GM12878 (cell line): ENCODE data around the gene LYPD5. TPM values are rescaled to one million over a fixed set of nuclear protein-coding genes. Genes with fewer than 3 reads are reported as not detected.

Source experiments
- CHD4 ChIP-seq: fragments of 200-600 bp; sonication (generic); IDR thresholded peaks from 2 replicates; pipeline ENCODE4 v1.6.1; 2016; ENCODE audit warnings: mild to moderate bottlenecking
- GATAD2B ChIP-seq: fragments of 450-650 bp; conservative IDR thresholded peaks from 2 replicates; pipeline ENCODE4 v1.6.1; 2017; ENCODE audit warnings: low read depth, mild to moderate bottlenecking, moderate library complexity
- HDAC2 ChIP-seq: fragments of 200-600 bp; sonication (generic); IDR thresholded peaks from 2 replicates; pipeline ENCODE4 v1.6.1; 2017
- IKZF2 ChIP-seq, 2 experiments: fragments of 450-650 bp; IDR thresholded peaks; 2 replicates each; pipeline ENCODE4 v1.6.1; 2017; ENCODE audit warnings: mild to moderate bottlenecking in 2 of 2, moderate library complexity in 2 of 2
- MEF2B ChIP-seq: fragments of 450-650 bp; IDR thresholded peaks from 2 replicates; pipeline ENCODE4 v1.6.1; 2018; ENCODE audit warnings: mild to moderate bottlenecking, moderate library complexity; ENCODE audit not compliant: partially characterized antibody, poor library complexity, severe bottlenecking
- MLLT1 ChIP-seq: fragments of 450-650 bp; IDR thresholded peaks from 2 replicates; pipeline ENCODE4 v1.6.1; 2016; ENCODE audit warnings: mild to moderate bottlenecking
- MXI1 ChIP-seq: fragments of 150-350 bp; IDR thresholded peaks from 2 replicates; pipeline ENCODE4 v1.6.1; 2011; ENCODE audit warnings: low read depth, mild to moderate bottlenecking, inconsistent platforms, low read length, improper control_type of control experiment
- RAD21 ChIP-seq: IDR thresholded peaks from 2 replicates; pipeline ENCODE4 v1.6.1; 2011; ENCODE audit warnings: mild to moderate bottlenecking, low read depth, low read length, moderate library complexity; ENCODE audit not compliant: insufficient read depth
- RBBP5 ChIP-seq: fragments of 200-600 bp; sonication (generic); conservative IDR thresholded peaks from 2 replicates; pipeline ENCODE4 v1.6.1; 2016
- RUNX3 ChIP-seq: IDR thresholded peaks from 2 replicates; pipeline ENCODE4 v1.6.1; 2012; ENCODE audit warnings: low read length, inconsistent platforms
- SKIL ChIP-seq: fragments of 450-650 bp; IDR thresholded peaks from 2 replicates; pipeline ENCODE4 v1.6.1; 2017; ENCODE audit warnings: mild to moderate bottlenecking, low read depth, inconsistent platforms; ENCODE audit not compliant: poor library complexity, severe bottlenecking
- SMAD1 ChIP-seq: fragments of 450-650 bp; IDR thresholded peaks from 2 replicates; pipeline ENCODE4 v1.6.1; 2018; ENCODE audit warnings: mild to moderate bottlenecking, low read depth; ENCODE audit not compliant: partially characterized antibody
- SUPT20H ChIP-seq: IDR thresholded peaks from 2 replicates; pipeline ENCODE4 v1.6.1; 2011; ENCODE audit warnings: low read depth, mild to moderate bottlenecking, low read length, moderate library complexity, borderline replicate concordance; ENCODE audit not compliant: control insufficient read depth
- TARDBP ChIP-seq: IDR thresholded peaks from 2 replicates; pipeline ENCODE4 v1.6.1; 2016; ENCODE audit warnings: borderline replicate concordance
- USF1 ChIP-seq: IDR thresholded peaks from 2 replicates; pipeline ENCODE4 v1.6.1; 2011; ENCODE audit warnings: borderline replicate concordance, low read depth, mild to moderate bottlenecking, moderate library complexity, mixed read lengths, low read length; ENCODE audit not compliant: insufficient read depth; ENCODE audit errors: extremely low read length
- polyA plus RNA-seq, 11 experiments: library from polyadenylated mRNA; depleted of rRNA in 4 of 11; unstranded in 6 of 11; stranded (reverse) in 5 of 11; fragments of >200 nt; fragmentation: Nextera tagmentation in 4 of 11; fragmentation: Illumina TruSeq in 1 of 11; extraction: Ambion mirVana in 4 of 11; extraction: Trizol in 1 of 11; gene quantifications; 1 replicate in 1 of 11; 2 replicates in 10 of 11; pipeline versions ENCODE4 v1.2.1 to v1.2.3, GENCODE V29; 2011 to 2016; ENCODE audit warnings: inconsistent platforms in 2 of 11, missing spikeins in 2 of 11, low read depth in 1 of 11
- total RNA-seq, 4 experiments: library from RNA; depleted of rRNA in 3 of 4; stranded (reverse); fragments of >200 nt in 3 of 4; fragmentation: Illumina TruSeq in 1 of 4; extraction: Trizol in 1 of 4; gene quantifications; 2 replicates each; pipeline versions ENCODE4 v1.2.1 to v1.2.3, GENCODE V29; 2013 to 2021
- TF ChIP-seq, protein P1 (sequence below): IDR thresholded peaks from 2 replicates; pipeline ENCODE4 v1.6.1; 2012; ENCODE audit warnings: improper control_type of control experiment, low read depth, low read length; ENCODE audit not compliant: insufficient replicate concordance
- TF ChIP-seq, protein P2 (sequence below): IDR thresholded peaks from 2 replicates; pipeline ENCODE4 v1.6.1; 2012; ENCODE audit warnings: mild to moderate bottlenecking, low read depth, low read length

The LYPD5 gene
- total and polyA plus RNA-seq, 10 of the 15 experiments (the other 5 are each of a cell fraction or from before 2014, with no cell fraction given): 0.04 to 2.2 (median 0.69) TPM; not detected in 1

GRCh38 chr19:43779820-43780219 lies 22.4 kb downstream of the LYPD5 start (continued):
- TF ChIP-seq, protein P1, sequence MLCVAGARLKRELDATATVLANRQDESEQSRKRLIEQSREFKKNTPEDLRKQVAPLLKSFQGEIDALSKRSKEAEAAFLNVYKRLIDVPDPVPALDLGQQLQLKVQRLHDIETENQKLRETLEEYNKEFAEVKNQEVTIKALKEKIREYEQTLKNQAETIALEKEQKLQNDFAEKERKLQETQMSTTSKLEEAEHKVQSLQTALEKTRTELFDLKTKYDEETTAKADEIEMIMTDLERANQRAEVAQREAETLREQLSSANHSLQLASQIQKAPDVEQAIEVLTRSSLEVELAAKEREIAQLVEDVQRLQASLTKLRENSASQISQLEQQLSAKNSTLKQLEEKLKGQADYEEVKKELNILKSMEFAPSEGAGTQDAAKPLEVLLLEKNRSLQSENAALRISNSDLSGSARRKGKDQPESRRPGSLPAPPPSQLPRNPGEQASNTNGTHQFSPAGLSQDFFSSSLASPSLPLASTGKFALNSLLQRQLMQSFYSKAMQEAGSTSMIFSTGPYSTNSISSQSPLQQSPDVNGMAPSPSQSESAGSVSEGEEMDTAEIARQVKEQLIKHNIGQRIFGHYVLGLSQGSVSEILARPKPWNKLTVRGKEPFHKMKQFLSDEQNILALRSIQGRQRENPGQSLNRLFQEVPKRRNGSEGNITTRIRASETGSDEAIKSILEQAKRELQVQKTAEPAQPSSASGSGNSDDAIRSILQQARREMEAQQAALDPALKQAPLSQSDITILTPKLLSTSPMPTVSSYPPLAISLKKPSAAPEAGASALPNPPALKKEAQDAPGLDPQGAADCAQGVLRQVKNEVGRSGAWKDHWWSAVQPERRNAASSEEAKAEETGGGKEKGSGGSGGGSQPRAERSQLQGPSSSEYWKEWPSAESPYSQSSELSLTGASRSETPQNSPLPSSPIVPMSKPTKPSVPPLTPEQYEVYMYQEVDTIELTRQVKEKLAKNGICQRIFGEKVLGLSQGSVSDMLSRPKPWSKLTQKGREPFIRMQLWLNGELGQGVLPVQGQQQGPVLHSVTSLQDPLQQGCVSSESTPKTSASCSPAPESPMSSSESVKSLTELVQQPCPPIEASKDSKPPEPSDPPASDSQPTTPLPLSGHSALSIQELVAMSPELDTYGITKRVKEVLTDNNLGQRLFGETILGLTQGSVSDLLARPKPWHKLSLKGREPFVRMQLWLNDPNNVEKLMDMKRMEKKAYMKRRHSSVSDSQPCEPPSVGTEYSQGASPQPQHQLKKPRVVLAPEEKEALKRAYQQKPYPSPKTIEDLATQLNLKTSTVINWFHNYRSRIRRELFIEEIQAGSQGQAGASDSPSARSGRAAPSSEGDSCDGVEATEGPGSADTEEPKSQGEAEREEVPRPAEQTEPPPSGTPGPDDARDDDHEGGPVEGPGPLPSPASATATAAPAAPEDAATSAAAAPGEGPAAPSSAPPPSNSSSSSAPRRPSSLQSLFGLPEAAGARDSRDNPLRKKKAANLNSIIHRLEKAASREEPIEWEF: no peak
- TF ChIP-seq TARDBP (no peak), SMAD1 (no peak), IKZF2 (IDR thresholded peaks at IDR 0.05) (peak; percentile 31 to 36; a peak in 2 of 4 replicates), MEF2B (no peak), CHD4 (no peak), MLLT1 (0 out of 2 replicates have a peak, but pooled peaks have one; percentile 39), USF1 (no peak), GATAD2B (no peak), RBBP5 (no peak), SUPT20H (no peak), HDAC2 (no peak), RAD21 (peak; percentile 38), RUNX3 (peak; percentile 44), MXI1 (0 out of 2 replicates have a peak, but pooled peaks have one; percentile 6), SKIL (peak; percentile 34)
- TF ChIP-seq, protein P2, sequence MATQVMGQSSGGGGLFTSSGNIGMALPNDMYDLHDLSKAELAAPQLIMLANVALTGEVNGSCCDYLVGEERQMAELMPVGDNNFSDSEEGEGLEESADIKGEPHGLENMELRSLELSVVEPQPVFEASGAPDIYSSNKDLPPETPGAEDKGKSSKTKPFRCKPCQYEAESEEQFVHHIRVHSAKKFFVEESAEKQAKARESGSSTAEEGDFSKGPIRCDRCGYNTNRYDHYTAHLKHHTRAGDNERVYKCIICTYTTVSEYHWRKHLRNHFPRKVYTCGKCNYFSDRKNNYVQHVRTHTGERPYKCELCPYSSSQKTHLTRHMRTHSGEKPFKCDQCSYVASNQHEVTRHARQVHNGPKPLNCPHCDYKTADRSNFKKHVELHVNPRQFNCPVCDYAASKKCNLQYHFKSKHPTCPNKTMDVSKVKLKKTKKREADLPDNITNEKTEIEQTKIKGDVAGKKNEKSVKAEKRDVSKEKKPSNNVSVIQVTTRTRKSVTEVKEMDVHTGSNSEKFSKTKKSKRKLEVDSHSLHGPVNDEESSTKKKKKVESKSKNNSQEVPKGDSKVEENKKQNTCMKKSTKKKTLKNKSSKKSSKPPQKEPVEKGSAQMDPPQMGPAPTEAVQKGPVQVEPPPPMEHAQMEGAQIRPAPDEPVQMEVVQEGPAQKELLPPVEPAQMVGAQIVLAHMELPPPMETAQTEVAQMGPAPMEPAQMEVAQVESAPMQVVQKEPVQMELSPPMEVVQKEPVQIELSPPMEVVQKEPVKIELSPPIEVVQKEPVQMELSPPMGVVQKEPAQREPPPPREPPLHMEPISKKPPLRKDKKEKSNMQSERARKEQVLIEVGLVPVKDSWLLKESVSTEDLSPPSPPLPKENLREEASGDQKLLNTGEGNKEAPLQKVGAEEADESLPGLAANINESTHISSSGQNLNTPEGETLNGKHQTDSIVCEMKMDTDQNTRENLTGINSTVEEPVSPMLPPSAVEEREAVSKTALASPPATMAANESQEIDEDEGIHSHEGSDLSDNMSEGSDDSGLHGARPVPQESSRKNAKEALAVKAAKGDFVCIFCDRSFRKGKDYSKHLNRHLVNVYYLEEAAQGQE: no peak
